GM21360 (cell line): ENCODE results near the gene LILRB3.

Experiments
- ATAC-seq: cut with Tn5 transposase; IDR thresholded peaks from one replicate; pipeline ENCODE4 v1.9.1; 2021; ENCODE audit warnings: mild to moderate bottlenecking, moderate library complexity; ENCODE audit not compliant: unreplicated experiment

LILRB3 gene

DNA sequence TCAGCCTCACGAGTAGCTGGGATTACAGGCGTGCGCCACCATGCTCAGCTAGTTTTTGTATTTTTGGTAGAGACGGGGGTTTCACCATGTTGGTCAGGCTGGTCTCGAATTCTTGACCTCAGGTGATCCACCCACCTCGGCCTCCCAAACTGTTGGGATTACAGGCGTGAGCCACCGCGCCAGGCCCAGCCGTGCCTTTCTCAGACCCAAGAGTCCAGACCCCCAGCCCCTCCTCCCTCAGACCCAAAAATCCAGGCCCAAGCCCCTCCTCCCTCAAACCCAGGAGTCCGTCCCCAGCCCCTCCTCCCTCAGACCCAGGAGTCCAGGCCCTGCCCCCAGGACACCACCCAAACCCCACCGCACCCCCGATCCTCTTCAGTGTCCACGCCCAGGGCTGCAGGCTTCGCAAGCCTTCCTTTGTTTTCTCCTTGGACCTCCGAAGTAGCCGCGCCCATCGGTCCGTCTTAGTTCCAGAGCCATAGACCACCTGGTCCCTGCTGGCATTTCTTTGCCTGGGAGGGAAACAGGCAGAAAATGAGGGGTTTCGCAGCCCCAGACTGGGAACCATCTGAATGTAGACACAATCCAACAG lies 53.6 kb downstream of the LILRB3 start:
- no peak for ATAC-seq

DNA sequence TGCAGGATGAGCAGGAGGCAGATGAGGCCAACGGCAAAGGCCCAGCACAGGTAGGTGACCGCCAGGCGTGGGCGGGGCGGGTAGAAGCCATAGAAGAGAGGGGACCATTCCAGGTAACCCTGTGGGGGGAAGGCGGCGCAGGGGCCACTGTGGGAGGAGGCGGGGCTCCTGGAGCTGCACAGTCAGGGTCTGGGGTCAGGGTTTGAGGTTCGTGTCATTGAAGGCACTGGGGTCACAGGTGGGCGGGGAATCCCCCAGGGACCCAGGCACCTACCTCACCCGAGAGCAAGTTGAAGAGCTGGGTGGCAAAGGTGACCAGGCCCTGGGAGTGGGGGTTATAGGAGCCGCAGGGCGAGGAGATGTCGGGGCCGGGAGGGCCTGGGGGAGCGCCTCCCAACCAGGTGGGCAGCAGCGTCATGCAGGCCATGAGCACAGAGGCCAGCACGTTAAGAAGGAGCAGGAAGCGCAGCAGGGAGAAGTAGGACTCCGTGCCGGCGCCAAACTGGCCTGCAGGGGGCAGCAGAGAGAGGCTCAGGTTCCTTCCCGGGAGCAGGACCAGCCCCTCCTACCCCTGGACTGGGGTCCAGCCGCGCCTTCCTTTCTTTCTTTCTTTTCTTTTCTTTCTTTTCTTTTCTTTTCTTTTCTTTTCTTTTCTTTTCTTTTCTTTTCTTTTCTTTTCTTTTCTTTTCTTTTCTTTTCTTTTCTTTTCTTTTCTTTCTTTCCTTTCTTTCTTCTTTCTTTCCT lies 54.5 kb downstream of the LILRB3 start:
- ATAC-seq: no peak
